HCT116 (cell line): ENCODE measurements around the gene CORO2A. TPM values are rescaled to one million over a fixed set of nuclear protein-coding genes. Genes with fewer than 3 reads are reported as not detected.

Experiments
- ATAC-seq: fragments of 200-7000 bp; cut with Tn5 transposase; 2 replicates; pipeline ENCODE4 v1.9.1; 2020; ENCODE audit warnings: mild to moderate bottlenecking, moderate library complexity
- BruUV-seq: library from RNA; stranded (reverse); fragments of 400-500 nt; replicated peaks from 2 replicates; lab custom pipeline; 2021; lab: Mats Ljungman, UMichigan
- CTCF ChIA-PET: fragments of 300-600 bp; sonication (Branson Sonifier 250); formaldehyde crosslinking; loops from one replicate; lab custom pipeline; 2021; ENCODE audit warnings: antibody characterized with exemption; lab: Charles Lee
- POLR2A ChIA-PET: fragments of 300-600, 350-600 bp; sonication (Branson Sonifier 250); formaldehyde crosslinking; loops from one replicate; lab custom pipeline; 2021; ENCODE audit warnings: antibody characterized with exemption; lab: Charles Lee
- RAD21 ChIA-PET, 2 experiments: fragments of 300-600 bp; sonication (Branson Sonifier 250); formaldehyde crosslinking; loops; one replicate each; lab custom pipeline; 2023; ENCODE audit warnings: low total read pairs in 2 of 2; ENCODE audit not compliant: uncharacterized antibody in 2 of 2, unreplicated experiment in 2 of 2, low non-redundant PET in 1 of 2; lab: Charles Lee
- DNase-seq: peaks from one replicate; pipeline ENCODE4 v3.0.0-alpha.2; 2010; ENCODE audit warnings: low read depth, low spot score
- H2AFZ ChIP-seq: fragments of 200-600 bp; shearing (Covaris generic), sonication (generic); 2 replicates; pipeline ENCODE4 v1.6.1; 2017; ENCODE audit warnings: low read depth, mixed run types, mixed read lengths, antibody characterized with exemption, low read length; ENCODE audit not compliant: poor library complexity, severe bottlenecking
- H3K27ac ChIP-seq: 2 replicates; pipeline ENCODE4 v1.5.1; 2012; ENCODE audit warnings: low read depth, low read length
- H3K27me3 ChIP-seq: fragments of 200-600 bp; sonication (generic); 2 replicates; pipeline ENCODE4 v1.6.1; 2016; ENCODE audit warnings: mixed run types, low read length, mixed read lengths; ENCODE audit not compliant: insufficient read depth
- H3K36me3 ChIP-seq, 2 experiments: fragments of 200-500 bp in 1 of 2; fragments of 200-600 bp in 1 of 2; sonication (Bioruptor generic) in 1 of 2; sonication (generic) in 1 of 2; 2 replicates each; pipeline versions ENCODE4 v1.5.1 to v1.6.1; 2014 to 2016; ENCODE audit warnings: low read length in 2 of 2, inconsistent platforms in 1 of 2, mixed read lengths in 1 of 2, mixed run types in 1 of 2; ENCODE audit not compliant: insufficient read depth in 2 of 2, control insufficient read depth in 1 of 2
- H3K4me1 ChIP-seq, 2 experiments: fragments of 200-600 bp in 1 of 2; sonication (generic) in 1 of 2; 2 replicates each; pipeline versions ENCODE4 v1.5.1 to v1.6.1; 2012 to 2017; ENCODE audit warnings: low read length in 2 of 2, inconsistent platforms in 1 of 2, mild to moderate bottlenecking in 1 of 2, mixed read lengths in 1 of 2, mixed run types in 1 of 2, moderate library complexity in 1 of 2; ENCODE audit not compliant: insufficient read depth in 2 of 2, control insufficient read depth in 1 of 2
- H3K4me2 ChIP-seq: fragments of 200-600 bp; sonication (generic); 2 replicates; pipeline ENCODE4 v1.6.1; 2017; ENCODE audit warnings: mixed run types, low read length, mixed read lengths
- H3K4me3 ChIP-seq, 2 experiments: fragments of 200-600 bp in 1 of 2; sonication (generic) in 1 of 2; replicated peaks in 1 of 2; 2 replicates each; pipeline ENCODE4 v1.5.1; 2011 to 2016; ENCODE audit warnings: low read length in 2 of 2, control low read depth in 1 of 2, low read depth in 1 of 2, mild to moderate bottlenecking in 1 of 2, mixed read lengths in 1 of 2, mixed run types in 1 of 2
- H3K79me2 ChIP-seq: fragments of 200-600 bp; sonication (generic); 2 replicates; pipeline ENCODE4 v1.6.1; 2017; ENCODE audit warnings: mild to moderate bottlenecking, mixed run types, low read length, moderate library complexity, mixed read lengths; ENCODE audit not compliant: insufficient read depth
- H3K9ac ChIP-seq: fragments of 200-600 bp; sonication (generic); 2 replicates; pipeline ENCODE4 v1.6.1; 2016; ENCODE audit warnings: low read length, mixed read lengths
- H3K9me2 ChIP-seq: fragments of 200-600 bp; sonication (generic), shearing (Covaris generic); 2 replicates; pipeline ENCODE4 v1.6.1; 2017; ENCODE audit warnings: mixed run types, mild to moderate bottlenecking, moderate library complexity; ENCODE audit not compliant: insufficient read depth
- H3K9me3 ChIP-seq, 2 experiments: fragments of 200-500 bp in 1 of 2; fragments of 200-600 bp in 1 of 2; sonication (Bioruptor generic) in 1 of 2; sonication (generic) in 1 of 2; 2 replicates each; pipeline ENCODE4 v1.6.1; 2014 to 2017; ENCODE audit warnings: low read length in 2 of 2, mixed read lengths in 2 of 2, inconsistent platforms in 1 of 2, low read depth in 1 of 2, mild to moderate bottlenecking in 1 of 2, mixed run types in 1 of 2, moderate library complexity in 1 of 2; ENCODE audit not compliant: control insufficient read depth in 1 of 2, insufficient read depth in 1 of 2
- H4K20me1 ChIP-seq: fragments of 200-600 bp; sonication (generic), shearing (Covaris generic); 2 replicates; pipeline ENCODE4 v1.6.1; 2017; ENCODE audit warnings: mixed run types, mild to moderate bottlenecking, moderate library complexity; ENCODE audit not compliant: insufficient read depth
- ATF3 ChIP-seq: IDR thresholded peaks from 2 replicates; pipeline ENCODE4 v1.6.1; 2012
- CEBPB ChIP-seq: IDR thresholded peaks from 2 replicates; pipeline ENCODE4 v1.6.1; 2012; ENCODE audit warnings: low read depth
- EGR1 ChIP-seq: IDR thresholded peaks from 2 replicates; pipeline ENCODE4 v1.6.1; 2012; ENCODE audit warnings: low read depth
- EZH2phosphoT487 ChIP-seq: fragments of 200-600 bp; IDR thresholded peaks from 2 replicates; pipeline ENCODE4 v1.6.1; 2018; ENCODE audit warnings: antibody characterized with exemption, borderline replicate concordance
- FOSL1 ChIP-seq: IDR thresholded peaks from 2 replicates; pipeline ENCODE4 v1.6.1; 2012; ENCODE audit warnings: low read depth
- JUND ChIP-seq: IDR thresholded peaks from 2 replicates; pipeline ENCODE4 v1.6.1; 2012
- POLR2A ChIP-seq: IDR thresholded peaks from 2 replicates; pipeline ENCODE4 v1.7.0; 2011; ENCODE audit warnings: borderline replicate concordance; ENCODE audit not compliant: insufficient read depth, insufficient read length; ENCODE audit errors: extremely low read depth
- POLR2AphosphoS5 ChIP-seq: IDR thresholded peaks from 2 replicates; pipeline ENCODE4 v1.6.1; 2011; ENCODE audit warnings: mild to moderate bottlenecking, low read depth, low read length, moderate library complexity
- SIN3A ChIP-seq: IDR thresholded peaks from 2 replicates; pipeline ENCODE4 v1.6.1; 2012; ENCODE audit warnings: low read depth
- SP1 ChIP-seq: IDR thresholded peaks from 2 replicates; pipeline ENCODE4 v1.6.1; 2012; ENCODE audit warnings: low read depth
- ZBTB33 ChIP-seq: IDR thresholded peaks from 2 replicates; pipeline ENCODE4 v1.6.1; 2011; ENCODE audit warnings: mild to moderate bottlenecking, low read length, moderate library complexity; ENCODE audit not compliant: insufficient replicate concordance; ENCODE audit errors: extremely low read depth
- ZFX ChIP-seq: fragments of 450-650 bp; IDR thresholded peaks from 2 replicates; pipeline ENCODE4 v1.6.1; 2017
- ZNF274 ChIP-seq: fragments of 200-500 bp; sonication (Bioruptor generic); IDR thresholded peaks from 2 replicates; pipeline ENCODE4 v1.6.1; 2014; ENCODE audit warnings: mild to moderate bottlenecking, low read depth, low read length, inconsistent platforms
- intact Hi-C: fragments of 100-400 bp; cut with micrococcal nuclease; formaldehyde crosslinking; loops from 2 replicates; pipeline ENCODE4 v1.10.0; 2022
- total RNA-seq: library from RNA; stranded (reverse); gene quantifications from one replicate; pipeline ENCODE4 v1.2.1, GENCODE V29; 2021; ENCODE audit not compliant: unreplicated experiment

The CORO2A gene
- total RNA-seq, 1 experiment from 2014 or later = 5.7 TPM

- Histone ChIP-seq H3K36me3 (peaks cover under 1 to 11% of the 10 kb centered on the region in 2 experiments; a peak in 1 of 4 replicates), H3K9ac (no peak overlapping the region), H2AFZ (no peak overlapping the region), H3K9me2 (no peaks in the 10 kb centered on the region), H3K4me3 (no peak overlapping the region), H3K79me2 (no peaks in the 10 kb centered on the region), H3K4me2 (no peak overlapping the region), H4K20me1 (no peaks in the 10 kb centered on the region), H3K9me3 (no peaks in the 10 kb centered on the region), H3K27ac (peak overlapping the region; percentile 83; the same call in 1 of the 2 replicates), H3K4me1 (peaks cover 28 to 40% of the 10 kb centered on the region in 2 experiments), H3K27me3 (no peaks in the 10 kb centered on the region)
- DNase-seq (no peak), ATAC-seq (no peak)
- no peak for TF ChIP-seq SP1
- TF ChIP-seq POLR2AphosphoS5 = no peak
- TF ChIP-seq ZBTB33 = no peak
- no peak for TF ChIP-seq JUND
- TF ChIP-seq SIN3A = no peak
- no peak for TF ChIP-seq ATF3
- no peak for TF ChIP-seq EZH2phosphoT487
- TF ChIP-seq CEBPB = no peak
- TF ChIP-seq FOSL1 = no peak
- TF ChIP-seq EGR1 = no peak
- TF ChIP-seq ZFX = no peak
- TF ChIP-seq ZNF274 = no peak
- no peak for TF ChIP-seq POLR2A
- CTCF ChIA-PET = no interaction called here
- intact Hi-C loops = no loop called here
- RAD21 ChIA-PET = no interaction called here
- POLR2A ChIA-PET = no interaction called here
- no TSS peak for BruUV-seq
These were observed 32.6 kb upstream of the CORO2A start for GRCh38 chr9:98225015-98225442.
